Endothelial cell of umbilical vein (primary cell): ENCODE results near the gene CACTIN. TPM values are rescaled to one million over a fixed set of nuclear protein-coding genes. Genes with fewer than 3 reads are reported as not detected.

Source experiments
- BruUV-seq: library from RNA; stranded (reverse); fragments of 400-500 nt; replicated peaks from 2 replicates; lab custom pipeline; 2021; lab: Mats Ljungman, UMichigan
- CTCF ChIA-PET: fragments of 300-600, 350-600 bp; sonication (Branson Sonifier 250); formaldehyde crosslinking; loops from one replicate; lab custom pipeline; 2021; ENCODE audit warnings: antibody characterized with exemption, inconsistent platforms; lab: Charles Lee
- POLR2A ChIA-PET: fragments of 300-600, 350-600 bp; sonication (Branson Sonifier 250); formaldehyde crosslinking; loops from one replicate; lab custom pipeline; 2021; ENCODE audit warnings: antibody characterized with exemption, inconsistent platforms; lab: Charles Lee
- DNase-seq: peaks from one replicate; pipeline ENCODE4 v3.0.0-alpha.2; 2011; ENCODE audit warnings: low read depth, low spot score
- FAIRE-seq: peaks from 2 replicates; lab custom pipeline; 2011; peaks lifted over from hg19 to GRCh38; lab: Jason Lieb, UNC
- H2AFZ ChIP-seq: 2 replicates; pipeline ENCODE4 v1.6.0; 2012; ENCODE audit warnings: low read depth, low read length, control low read depth, inconsistent platforms
- H3K27ac ChIP-seq: 2 replicates; pipeline ENCODE4 v1.5.1; 2011; ENCODE audit warnings: low read depth, mild to moderate bottlenecking, control low read depth, low read length, moderate library complexity; ENCODE audit not compliant: insufficient read depth
- H3K27me3 ChIP-seq, 2 experiments: 2 replicates each; pipeline versions ENCODE4 v1.6.0 to v1.6.1; 2011; ENCODE audit warnings: low read length in 2 of 2, mixed read lengths in 1 of 2; ENCODE audit not compliant: control insufficient read depth in 2 of 2, insufficient read depth in 2 of 2
- H3K36me3 ChIP-seq, 2 experiments: 2 replicates in 1 of 2; 3 replicates in 1 of 2; pipeline ENCODE4 v1.5.1; 2011; ENCODE audit warnings: low read length in 2 of 2, mild to moderate bottlenecking in 1 of 2, moderate library complexity in 1 of 2; ENCODE audit not compliant: control insufficient read depth in 2 of 2, insufficient read depth in 2 of 2; ENCODE audit errors: extremely low read depth in 1 of 2
- H3K4me1 ChIP-seq: 3 replicates; pipeline ENCODE4 v1.5.1; 2011; ENCODE audit warnings: mild to moderate bottlenecking, low read length; ENCODE audit not compliant: control insufficient read depth, insufficient read depth; ENCODE audit errors: extremely low read depth
- H3K4me2 ChIP-seq: 2 replicates; pipeline ENCODE4 v1.6.1; 2011; ENCODE audit warnings: low read length, control low read depth, mixed read lengths; ENCODE audit not compliant: insufficient read depth
- H3K4me3 ChIP-seq, 3 experiments: fragments of 200-600 bp in 1 of 3; sonication (generic), shearing (Covaris generic) in 1 of 3; replicated peaks in 1 of 3; 2 replicates each; pipeline ENCODE4 v1.5.1; 2011 to 2016; ENCODE audit warnings: control low read depth in 3 of 3, low read length in 3 of 3, mild to moderate bottlenecking in 2 of 3, inconsistent platforms in 1 of 3, low read depth in 1 of 3, moderate library complexity in 1 of 3; ENCODE audit not compliant: insufficient read depth in 1 of 3
- H3K79me2 ChIP-seq: 2 replicates; pipeline ENCODE4 v1.6.0; 2012; ENCODE audit warnings: low read length, inconsistent platforms; ENCODE audit not compliant: control insufficient read depth, insufficient read depth
- H3K9ac ChIP-seq: replicated peaks from 2 replicates; pipeline ENCODE3; 2011; ENCODE audit warnings: low read length, control low read depth; ENCODE audit not compliant: insufficient read depth; ENCODE audit errors: extremely low read depth
- H3K9me1 ChIP-seq: replicated peaks from 3 replicates; pipeline ENCODE4 v1.6.0; 2011; ENCODE audit warnings: mild to moderate bottlenecking, low read length; ENCODE audit not compliant: control insufficient read depth, insufficient read depth; ENCODE audit errors: extremely low read depth
- H3K9me3 ChIP-seq: replicated peaks from 2 replicates; pipeline ENCODE4 v1.5.1; 2012; ENCODE audit warnings: low read length, inconsistent platforms; ENCODE audit not compliant: control insufficient read depth, insufficient read depth
- H4K20me1 ChIP-seq: replicated peaks from 2 replicates; pipeline ENCODE3; 2011; ENCODE audit warnings: mild to moderate bottlenecking, low read length; ENCODE audit not compliant: control insufficient read depth, insufficient read depth; ENCODE audit errors: extremely low read depth
- EZH2 ChIP-seq: IDR thresholded peaks from 2 replicates; pipeline ENCODE4 v1.6.1; 2012; ENCODE audit warnings: borderline replicate concordance, low read depth, mild to moderate bottlenecking, moderate library complexity, low read length, inconsistent platforms; ENCODE audit not compliant: severe bottlenecking
- FOS ChIP-seq: IDR thresholded peaks from 2 replicates; pipeline ENCODE4 v1.6.1; 2011; ENCODE audit warnings: mild to moderate bottlenecking, low read length, moderate library complexity, borderline replicate concordance; ENCODE audit not compliant: insufficient read depth
- GATA2 ChIP-seq: IDR thresholded peaks from 2 replicates; pipeline ENCODE4 v1.7.0; 2011; ENCODE audit warnings: low read depth, mild to moderate bottlenecking, moderate library complexity, mixed read lengths, low read length; ENCODE audit not compliant: insufficient read length, insufficient read depth
- JUN ChIP-seq: IDR thresholded peaks from 2 replicates; pipeline ENCODE4 v1.6.1; 2011; ENCODE audit warnings: borderline replicate concordance, low read depth; ENCODE audit not compliant: insufficient read length, insufficient read depth
- MYC ChIP-seq: IDR thresholded peaks from one replicate; pipeline ENCODE4 v1.6.1; 2011; ENCODE audit warnings: mild to moderate bottlenecking, low read depth, low read length
- POLR2A ChIP-seq: IDR thresholded peaks from 2 replicates; pipeline ENCODE4 v1.6.1; 2012; ENCODE audit warnings: low read depth, mild to moderate bottlenecking, control low read depth, low read length
- POLR2AphosphoS5 ChIP-seq: IDR thresholded peaks from 2 replicates; pipeline ENCODE4 v1.6.1; 2012; ENCODE audit warnings: low read depth, mild to moderate bottlenecking, control low read depth, low read length, moderate library complexity; ENCODE audit not compliant: insufficient read depth
- dilution Hi-C: fragments of 300-500 bp; cut with MboI; formaldehyde crosslinking; loops from one replicate; pipeline ENCODE4 v1.15.0; 2019; ENCODE audit warnings: low sequenced_read_pairs; ENCODE audit not compliant: extremely low pct_ligation_motif_present
- intact Hi-C: fragments of 100-400 bp; cut with micrococcal nuclease; formaldehyde crosslinking; loops from one replicate; pipeline ENCODE4 v1.10.0; 2022
- polyA plus RNA-seq, 4 experiments: library from polyadenylated mRNA; depleted of rRNA in 3 of 4; stranded (reverse) in 3 of 4; unstranded in 1 of 4; fragments of >200 nt; gene quantifications; 2 replicates each; pipeline versions ENCODE4 v1.2.1 to v1.2.3, GENCODE V29; 2011 to 2012; ENCODE audit warnings: missing spikeins in 1 of 4
- total RNA-seq: library from RNA; stranded (reverse); gene quantifications from 2 replicates; pipeline ENCODE4 v1.2.3, GENCODE V29; 2021
- TF ChIP-seq, protein P1 (sequence below): IDR thresholded peaks from 2 replicates; pipeline ENCODE4 v1.6.1; 2011; ENCODE audit not compliant: insufficient read depth, insufficient read length
- TF ChIP-seq, protein P2 (sequence below), 2 donors: IDR thresholded peaks; 1 replicate in 1 of 2; 2 replicates in 1 of 2; pipeline ENCODE4 v1.5.1; 2011; ENCODE audit warnings: low read length in 2 of 2, mild to moderate bottlenecking in 2 of 2, moderate library complexity in 2 of 2, control low read depth in 1 of 2, inconsistent platforms in 1 of 2, low read depth in 1 of 2; ENCODE audit not compliant: insufficient read depth in 1 of 2; ENCODE audit errors: extremely low read depth in 1 of 2

The CACTIN gene
- total and polyA plus RNA-seq, 2 donors (not counting 3 experiments of a cell fraction or from before 2014, with no cell fraction given): 29.7 to 36.1 TPM

- CTCF ChIA-PET: interaction anchor here (0.6 to 1.1 kb wide), 5 partner anchors 13 to 76 kb away, joined by 3 to 6 read pairs (median 3); partner anchors contain the start of gene GIPC3
- Histone ChIP-seq H3K27me3 (no peaks in the 10 kb centered on the region), H3K27ac (no peak overlapping the region), H3K4me3 (no peak overlapping the region), H3K79me2 (peaks cover 13% of the 10 kb centered on the region), H2AFZ (no peak overlapping the region), H4K20me1 (no peaks in the 10 kb centered on the region), H3K36me3 (peaks cover 0 to 23% of the 10 kb centered on the region in 2 experiments), H3K9ac (no peak overlapping the region), H3K9me3 (no peaks in the 10 kb centered on the region), H3K4me1 (peaks cover 11% of the 10 kb centered on the region), H3K4me2 (no peak overlapping the region), H3K9me1 (no peaks in the 10 kb centered on the region)
- POLR2A ChIA-PET: no interaction called here
- BruUV-seq: no TSS peak
- dilution Hi-C loops (no loop called here), intact Hi-C loops (loop anchor here (10.0 kb wide), 1 partner anchor 84 kb away; the partner anchor contains the start of genes PIP5K1C and TJP3)
- no peak for TF ChIP-seq POLR2AphosphoS5
- TF ChIP-seq, protein P1, sequence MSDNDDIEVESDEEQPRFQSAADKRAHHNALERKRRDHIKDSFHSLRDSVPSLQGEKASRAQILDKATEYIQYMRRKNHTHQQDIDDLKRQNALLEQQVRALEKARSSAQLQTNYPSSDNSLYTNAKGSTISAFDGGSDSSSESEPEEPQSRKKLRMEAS: no peak
- no peak for TF ChIP-seq JUN
- TF ChIP-seq GATA2: no peak
- TF ChIP-seq FOS: no peak
- TF ChIP-seq POLR2A: no peak
- TF ChIP-seq, protein P2, sequence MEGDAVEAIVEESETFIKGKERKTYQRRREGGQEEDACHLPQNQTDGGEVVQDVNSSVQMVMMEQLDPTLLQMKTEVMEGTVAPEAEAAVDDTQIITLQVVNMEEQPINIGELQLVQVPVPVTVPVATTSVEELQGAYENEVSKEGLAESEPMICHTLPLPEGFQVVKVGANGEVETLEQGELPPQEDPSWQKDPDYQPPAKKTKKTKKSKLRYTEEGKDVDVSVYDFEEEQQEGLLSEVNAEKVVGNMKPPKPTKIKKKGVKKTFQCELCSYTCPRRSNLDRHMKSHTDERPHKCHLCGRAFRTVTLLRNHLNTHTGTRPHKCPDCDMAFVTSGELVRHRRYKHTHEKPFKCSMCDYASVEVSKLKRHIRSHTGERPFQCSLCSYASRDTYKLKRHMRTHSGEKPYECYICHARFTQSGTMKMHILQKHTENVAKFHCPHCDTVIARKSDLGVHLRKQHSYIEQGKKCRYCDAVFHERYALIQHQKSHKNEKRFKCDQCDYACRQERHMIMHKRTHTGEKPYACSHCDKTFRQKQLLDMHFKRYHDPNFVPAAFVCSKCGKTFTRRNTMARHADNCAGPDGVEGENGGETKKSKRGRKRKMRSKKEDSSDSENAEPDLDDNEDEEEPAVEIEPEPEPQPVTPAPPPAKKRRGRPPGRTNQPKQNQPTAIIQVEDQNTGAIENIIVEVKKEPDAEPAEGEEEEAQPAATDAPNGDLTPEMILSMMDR (IDR thresholded peaks at IDR 0.05; ENCODE audit: extremely low read depth in 1 of 2, insufficient read depth in 1 of 2, low read depth in 1 of 2, low read length in 2 of 2): no peak
- no peak for TF ChIP-seq EZH2
- no peak for TF ChIP-seq MYC
- FAIRE-seq (no peak), DNase-seq (no peak)
These were observed 5.6 kb downstream of the CACTIN start for GRCh38 chr19:3620817-3621547.
